Mucosa of descending colon (tissue), 3 donors: ENCODE measurements around the gene CDHR4. TPM values are rescaled to one million over a fixed set of nuclear protein-coding genes. Genes with fewer than 3 reads are reported as not detected.

ENCODE experiments used
- ATAC-seq: fragments of 200-7000 bp; cut with Tn5 transposase; one replicate; pipeline ENCODE4 v1.9.1; 2020; ENCODE audit warnings: mild to moderate bottlenecking, moderate library complexity
- DNase-seq, 3 donors: peaks; one replicate each; pipeline ENCODE4 v3.0.0-alpha.2; 2020
- H3K36me3 ChIP-seq: fragments of 200-600 bp; one replicate; pipeline ENCODE4 v1.8.0; 2021; ENCODE audit warnings: low read depth, mild to moderate bottlenecking
- H3K4me1 ChIP-seq: fragments of 200-600 bp; one replicate; pipeline ENCODE4 v1.8.0; 2021; ENCODE audit warnings: low read depth, mild to moderate bottlenecking
- H3K4me3 ChIP-seq: fragments of 200-600 bp; one replicate; pipeline ENCODE4 v1.8.0; 2021; ENCODE audit warnings: mild to moderate bottlenecking
- H3K9me3 ChIP-seq: fragments of 200-600 bp; one replicate; pipeline ENCODE4 v1.8.0; 2021; ENCODE audit warnings: mild to moderate bottlenecking
- CTCF ChIP-seq: fragments of 200-600 bp; IDR thresholded peaks from one replicate; pipeline ENCODE4 v1.8.0; 2022; ENCODE audit warnings: antibody characterized with exemption, mild to moderate bottlenecking
- intact Hi-C, 2 donors: fragments of 100-400 bp; cut with DNase I in 1 of 2; cut with micrococcal nuclease in 1 of 2; formaldehyde crosslinking; loops; one replicate each; pipeline versions ENCODE4 v1.11.0 to v1.11.1; 2022; cut with DNase I, micrococcal nuclease
- microRNA-seq: library from miRNA; unstranded; fragments of <30 nt; microRNA quantifications from one replicate; pipeline ENCODE4, GENCODE V29; 2019
- total RNA-seq, 3 donors: library from RNA; stranded (reverse); fragmentation: NEBNext Ultra II Directional in 2 of 3; extraction: Animal tissue kit (Norgen Biotek cat#: 25700) in 2 of 3; gene quantifications; one replicate each; pipeline versions ENCODE4 v1.2.1 to v1.2.4, GENCODE V29; 2021 to 2023
- donor health status: DM: no; HTN: no; CAD: no; lungs with moderate emphysema.
- donor health status: DM: no; HTN: no; CAD: no.
- donor health status: DM: no; HTN: yes; CAD: no.

The CDHR4 gene
- total RNA-seq, 3 donors from 2014 or later: 0.38 TPM; not detected in 2

GRCh38 chr3:49745986-49746385, 53.7 kb downstream of the CDHR4 start:
- Histone ChIP-seq H3K4me1 (no peaks in the 10 kb centered on the region), H3K4me3 (no peak overlapping the region), H3K36me3 (no peaks in the 10 kb centered on the region), H3K9me3 (no peaks in the 10 kb centered on the region)
- TF ChIP-seq CTCF: no peak
- intact Hi-C loops: no loop called here
- ATAC-seq (no peak), DNase-seq (no peak)

Small RNA genes within 50 kb of the gene (microRNA-seq; reads per million reads assigned to microRNA genes)
- not detected for gene MIR5193

Other genes with a start within 250 kb of the CDHR4 start
- gene BSN, start 245.4 kb downstream of the CDHR4 start, total RNA-seq: 1 to 10 TPM in 1 of 3 donors, under 1 TPM in 2; 0.17 to 1.2 (median 0.36) TPM
- gene APEH, start 125.5 kb downstream of the CDHR4 start, total RNA-seq: 100 to 1,000 TPM; 110 to 176 (median 142) TPM
- 10 to 100 TPM; 16.8 to 55.9 (median 18.8) TPM for gene MST1, start 110.4 kb downstream of the CDHR4 start, total RNA-seq
- gene RNF123, start 110.3 kb downstream of the CDHR4 start, total RNA-seq: 10 to 100 TPM; 45.5 to 58.1 (median 51.0) TPM
- not detected for gene AMIGO3, start 80.2 kb downstream of the CDHR4 start, total RNA-seq
- 10 to 100 TPM; 36.0 to 60.5 (median 47.4) TPM for gene GMPPB, start 75.9 kb downstream of the CDHR4 start, total RNA-seq
- 10 to 100 TPM; 33.1 to 52.5 (median 39.5) TPM for gene IP6K1, start 13.3 kb downstream of the CDHR4 start, total RNA-seq
- 1 to 10 TPM in 2 of 3 donors, under 1 TPM in 1; 0.58 to 2.8 (median 1.6) TPM for gene INKA1, start 3.4 kb upstream of the CDHR4 start, total RNA-seq
- gene UBA7, start 14.1 kb upstream of the CDHR4 start, total RNA-seq: 100 to 1,000 TPM in 2 of 3 donors, 10 to 100 TPM in 1; 90.3 to 192 (median 139) TPM
- gene TRAIP, start 56.7 kb upstream of the CDHR4 start, total RNA-seq: 1 to 10 TPM; 2.6 to 5.4 (median 4.0) TPM
- gene CAMKV, start 70.0 kb upstream of the CDHR4 start, total RNA-seq: not detected
- 100 to 1,000 TPM in 2 of 3 donors, 10 to 100 TPM in 1; 76.2 to 153 (median 124) TPM for gene MST1R, start 104.0 kb upstream of the CDHR4 start, total RNA-seq
- gene MON1A, start 129.9 kb upstream of the CDHR4 start, total RNA-seq: 10 to 100 TPM in 1 of 3 donors, 1 to 10 TPM in 2; 6.9 to 13.3 (median 7.9) TPM
- gene RBM6, start 140.3 kb upstream of the CDHR4 start, total RNA-seq: 100 to 1,000 TPM in 2 of 3 donors, 10 to 100 TPM in 1; 75.6 to 124 (median 112) TPM